GM23248 (cell line): Measurements from ENCODE around the gene GNPTG.

ENCODE experiments used
- EZH2 ChIP-seq: fragments of 200-600 bp; sonication (generic); IDR thresholded peaks from 2 replicates; pipeline ENCODE4 v1.6.1; 2018; ENCODE audit warnings: antibody characterized with exemption, mild to moderate bottlenecking; ENCODE audit not compliant: insufficient read depth, poor library complexity, severe bottlenecking
- EZH2phosphoT487 ChIP-seq: fragments of 200-600 bp; sonication (generic); IDR thresholded peaks from 2 replicates; pipeline ENCODE4 v1.6.1; 2018; ENCODE audit warnings: antibody characterized with exemption, moderate library complexity, mild to moderate bottlenecking, low read depth; ENCODE audit not compliant: insufficient read depth

- no peak for TF ChIP-seq EZH2
- TF ChIP-seq EZH2phosphoT487: no peak
Observed at GRCh38 chr16:1325261-1325660, 26.5 kb upstream of the GNPTG start.
